GM18858 (cell line): ENCODE data around the gene NBPF3.
"Not testable (repeated sequence)": the region's sequence is repeated elsewhere in the genome, so short reads cannot be mapped to it uniquely, and the experiment has no call there.

Experiments used
- ATAC-seq: cut with Tn5 transposase; IDR thresholded peaks from one replicate; pipeline ENCODE4 v1.9.1; 2021; ENCODE audit not compliant: unreplicated experiment

The NBPF3 gene

GRCh38 chr1:21439721-21440629 lies at the start of gene NBPF3:
TSS of gene NBPF3 (plus strand) at chr1:21440137. CDS start at chr1:21445087, 4,950 bp downstream.
- peak; percentile 80 for ATAC-seq

GRCh38 chr1:21391497-21391896 lies 48.4 kb upstream of the NBPF3 start:
- ATAC-seq, result no peak

GRCh38 chr1:21392587-21393263 lies 47.2 kb upstream of the NBPF3 start:
- no peak for ATAC-seq

- no peak for ATAC-seq
These were observed 43.4 kb upstream of the NBPF3 start for GRCh38 chr1:21396516-21396915.

- no peak for ATAC-seq
These were observed 42.1 kb upstream of the NBPF3 start for GRCh38 chr1:21397813-21398188.

GRCh38 chr1:21401726-21402346 lies 38.1 kb upstream of the NBPF3 start:
- ATAC-seq, result not testable (repeated sequence)

- ATAC-seq, result no peak
These were observed 33.3 kb upstream of the NBPF3 start for GRCh38 chr1:21406659-21407058.

GRCh38 chr1:21409897-21410296 lies 30.0 kb upstream of the NBPF3 start:
- ATAC-seq, result not testable (repeated sequence)

GRCh38 chr1:21414015-21414414 lies 25.9 kb upstream of the NBPF3 start:
- no peak for ATAC-seq

- not testable (repeated sequence) for ATAC-seq
These were observed 19.6 kb upstream of the NBPF3 start for GRCh38 chr1:21420378-21420777.

- ATAC-seq, result not testable (repeated sequence)
These were observed 18.6 kb upstream of the NBPF3 start for GRCh38 chr1:21421307-21421706.

GRCh38 chr1:21427798-21428480 lies 12.0 kb upstream of the NBPF3 start:
- ATAC-seq, result not testable (repeated sequence)

- not testable (repeated sequence) for ATAC-seq
These were observed 11.4 kb upstream of the NBPF3 start for GRCh38 chr1:21428481-21429073.

- not testable (repeated sequence) for ATAC-seq
These were observed 10.7 kb upstream of the NBPF3 start for GRCh38 chr1:21429210-21429609.

GRCh38 chr1:21430875-21431274 lies 9.1 kb upstream of the NBPF3 start:
- not testable (repeated sequence) for ATAC-seq

GRCh38 chr1:21434394-21434793 lies 5.5 kb upstream of the NBPF3 start:
- no peak for ATAC-seq

- ATAC-seq, result no peak
These were observed 4.1 kb upstream of the NBPF3 start for GRCh38 chr1:21435646-21436487.

- ATAC-seq, result no peak
These were observed 3.2 kb upstream of the NBPF3 start for GRCh38 chr1:21436488-21437340.

- ATAC-seq, result no peak
These were observed 2.6 kb upstream of the NBPF3 start for GRCh38 chr1:21437341-21437640.
